ENCODE measurements around the gene UBE2J1.
"Not testable (repeated sequence)": the region's sequence is repeated elsewhere in the genome, so short reads cannot be mapped to it uniquely, and the experiment has no call there.

UBE2J1 gene

GRCh38 chr6:89398762-89399525, 46.4 kb upstream of the UBE2J1 start:
- Histone ChIP-seq H3K4me1 (ENCODE audit: low read length) (peaks cover 23% of the 10 kb centered on the region), H4K20me1 (ENCODE audit: insufficient read depth, low read length) (peaks cover 7% of the 10 kb centered on the region; the same call in 1 of the 2 replicates), H3K9ac (ENCODE audit: low read length) (no peak overlapping the region), H3K79me2 (ENCODE audit: low read length) (peaks cover 98% of the 10 kb centered on the region), H3K27me3 (replicated peaks; ENCODE audit: insufficient read depth, low read length) (no peaks in the 10 kb centered on the region), H3K36me3 (replicated peaks; ENCODE audit: insufficient read depth, low read length) (no peaks in the 10 kb centered on the region), H3K4me3 (ENCODE audit: low read length) (no peak overlapping the region), H3K4me2 (ENCODE audit: low read depth, low read length) (no peak overlapping the region), H3K27ac (ENCODE audit: low read length) (no peak overlapping the region), H3K9me3 (replicated peaks; ENCODE audit: insufficient read depth, low read length) (no peaks in the 10 kb centered on the region), H2AFZ (ENCODE audit: low read length) (no peak overlapping the region), H3F3A (ENCODE audit: insufficient read depth, low read length) (peaks cover 4% of the 10 kb centered on the region; the same call in 1 of the 2 replicates), H3K9me2 (replicated peaks; ENCODE audit: insufficient read depth, low read length) (no peaks in the 10 kb centered on the region)
- no peak for DNase-seq
- TF ChIP-seq EZH2 (optimal IDR thresholded peaks at IDR 0.05; ENCODE audit: low read depth, low read length) (no peak), EZH2phosphoT487 (IDR thresholded peaks at IDR 0.05; ENCODE audit: low read length) (no peak), CTCF (IDR thresholded peaks at IDR 0.05; ENCODE audit: low read length) (no peak)

- not testable (repeated sequence) for H2AFZ ChIP-seq (ENCODE audit: low read length); H4K20me1 ChIP-seq (ENCODE audit: insufficient read depth, low read length)
- peaks cover 98% of the 10 kb centered on the region for H3K79me2 ChIP-seq (ENCODE audit: low read length)
Observed at GRCh38 chr6:89397884-89398283, 45.4 kb upstream of the UBE2J1 start.

GRCh38 chr6:89393659-89394058, 41.1 kb upstream of the UBE2J1 start:
- peak overlapping the region; percentile 72 for H3K4me2 ChIP-seq (ENCODE audit: low read depth, low read length)
- H3K4me1 ChIP-seq (ENCODE audit: low read length): peaks cover 31% of the 10 kb centered on the region
- peak overlapping the region; percentile 26; the same call in 1 of the 2 replicates for H3K27ac ChIP-seq (ENCODE audit: low read length)
- no peak for DNase-seq
- peaks cover 98% of the 10 kb centered on the region for H3K79me2 ChIP-seq (ENCODE audit: low read length)
- peak overlapping the region; percentile 12; the same call in 1 of the 2 replicates for H3K4me3 ChIP-seq (ENCODE audit: low read length)
- no peaks in the 10 kb centered on the region for H3K27me3 ChIP-seq (replicated peaks; ENCODE audit: insufficient read depth, low read length)
- H3K9me3 ChIP-seq (replicated peaks; ENCODE audit: insufficient read depth, low read length): no peaks in the 10 kb centered on the region
- peaks cover 14% of the 10 kb centered on the region for H3F3A ChIP-seq (ENCODE audit: insufficient read depth, low read length)
- no peak overlapping the region for H3K9ac ChIP-seq (ENCODE audit: low read length)
- H3K9me2 ChIP-seq (replicated peaks; ENCODE audit: insufficient read depth, low read length): no peaks in the 10 kb centered on the region
- H2AFZ ChIP-seq (ENCODE audit: low read length): no peak overlapping the region
- H3K36me3 ChIP-seq (replicated peaks; ENCODE audit: insufficient read depth, low read length): no peaks in the 10 kb centered on the region
- H4K20me1 ChIP-seq (ENCODE audit: insufficient read depth, low read length): no peaks in the 10 kb centered on the region
- TF ChIP-seq EZH2 (optimal IDR thresholded peaks at IDR 0.05; ENCODE audit: low read depth, low read length) (no peak), CTCF (IDR thresholded peaks at IDR 0.05; ENCODE audit: low read length) (no peak)

More at GRCh38 chr6:89397884-89398283, 45.4 kb upstream of the UBE2J1 start:
- DNase-seq; H3K4me2 ChIP-seq (ENCODE audit: low read depth, low read length); H3K9ac ChIP-seq (ENCODE audit: low read length); H3K27ac ChIP-seq (ENCODE audit: low read length); H3K27me3 ChIP-seq (replicated peaks; ENCODE audit: insufficient read depth, low read length); H3K4me3 ChIP-seq (ENCODE audit: low read length); H3K9me2 ChIP-seq (replicated peaks; ENCODE audit: insufficient read depth, low read length); H3K36me3 ChIP-seq (replicated peaks; ENCODE audit: insufficient read depth, low read length); H3K9me3 ChIP-seq (replicated peaks; ENCODE audit: insufficient read depth, low read length): not testable (repeated sequence)
- Histone ChIP-seq H3K4me1 (ENCODE audit: low read length) (peaks cover 33% of the 10 kb centered on the region), H3F3A (ENCODE audit: insufficient read depth, low read length) (peaks cover 14% of the 10 kb centered on the region)

- no peak for TF ChIP-seq CTCF (IDR thresholded peaks at IDR 0.05; ENCODE audit: low read length)
- TF ChIP-seq EZH2 (optimal IDR thresholded peaks at IDR 0.05; ENCODE audit: low read depth, low read length): no peak
- no peak for TF ChIP-seq EZH2phosphoT487 (IDR thresholded peaks at IDR 0.05; ENCODE audit: low read length)
- Histone ChIP-seq H3K27me3 (replicated peaks; ENCODE audit: insufficient read depth, low read length) (no peaks in the 10 kb centered on the region), H3K27ac (ENCODE audit: low read length) (peak overlapping the region; percentile 26; the same call in 1 of the 2 replicates), H3K4me1 (ENCODE audit: low read length) (peaks cover 39% of the 10 kb centered on the region), H3K9me3 (replicated peaks; ENCODE audit: insufficient read depth, low read length) (no peaks in the 10 kb centered on the region), H3K4me2 (ENCODE audit: low read depth, low read length) (peak overlapping the region; percentile 72), H3K9ac (ENCODE audit: low read length) (no peak overlapping the region), H3F3A (ENCODE audit: insufficient read depth, low read length) (peaks cover 16% of the 10 kb centered on the region), H4K20me1 (ENCODE audit: insufficient read depth, low read length) (no peaks in the 10 kb centered on the region), H2AFZ (ENCODE audit: low read length) (no peak overlapping the region), H3K36me3 (replicated peaks; ENCODE audit: insufficient read depth, low read length) (no peaks in the 10 kb centered on the region), H3K9me2 (replicated peaks; ENCODE audit: insufficient read depth, low read length) (no peaks in the 10 kb centered on the region), H3K4me3 (ENCODE audit: low read length) (peak overlapping the region; percentile 12), H3K79me2 (ENCODE audit: low read length) (peaks cover 98% of the 10 kb centered on the region)
- DNase-seq: no peak
Observed at GRCh38 chr6:89392823-89393222, 40.3 kb upstream of the UBE2J1 start.

All from MM.1S (cell line).